Liver (tissue), 9 donors: ENCODE measurements around the gene OOSP4A. TPM values are rescaled to one million over a fixed set of nuclear protein-coding genes. Genes with fewer than 3 reads are reported as not detected.

Experiments
- DNase-seq: peaks from one replicate; pipeline ENCODE4 v3.0.0-alpha.2; 2017; ENCODE audit warnings: low spot score
- H3K27ac ChIP-seq, 2 donors: one replicate each; pipeline ENCODE4 v1.7.0; 2013; ENCODE audit warnings: inconsistent platforms in 2 of 2, low read length in 2 of 2, control low read depth in 1 of 2, low read depth in 1 of 2, mild to moderate bottlenecking in 1 of 2
- H3K27me3 ChIP-seq, 4 donors: one replicate each; pipeline versions ENCODE4 v1.6.1 to v1.7.0; 2013; ENCODE audit warnings: low read length in 3 of 4, inconsistent platforms in 1 of 4, mild to moderate bottlenecking in 1 of 4, moderate library complexity in 1 of 4; ENCODE audit not compliant: control insufficient read depth in 4 of 4, insufficient read depth in 4 of 4
- H3K36me3 ChIP-seq, 4 donors: one replicate each; pipeline versions ENCODE4 v1.6.1 to v1.7.0; 2013; ENCODE audit warnings: low read length in 3 of 4, mild to moderate bottlenecking in 3 of 4, low read depth in 1 of 4, moderate library complexity in 1 of 4; ENCODE audit not compliant: control insufficient read depth in 4 of 4, insufficient read depth in 3 of 4
- H3K4me1 ChIP-seq, 4 donors: one replicate each; pipeline versions ENCODE4 v1.6.1 to v1.7.0; 2013; ENCODE audit warnings: low read length in 3 of 4, mild to moderate bottlenecking in 3 of 4, moderate library complexity in 1 of 4; ENCODE audit not compliant: control insufficient read depth in 4 of 4, insufficient read depth in 4 of 4
- H3K4me3 ChIP-seq, 3 donors: one replicate each; pipeline versions ENCODE4 v1.6.1 to v1.7.0; 2013; ENCODE audit warnings: low read length in 3 of 3, control low read depth in 1 of 3, low read depth in 1 of 3, mild to moderate bottlenecking in 1 of 3
- H3K9ac ChIP-seq, 2 donors: one replicate each; pipeline ENCODE4 v1.7.0; 2013; ENCODE audit warnings: low read length in 2 of 2, mild to moderate bottlenecking in 2 of 2, moderate library complexity in 2 of 2, control low read depth in 1 of 2, low read depth in 1 of 2
- H3K9me3 ChIP-seq, 4 donors: one replicate each; pipeline versions ENCODE4 v1.6.1 to v1.7.0; 2013; ENCODE audit warnings: low read length in 3 of 4; ENCODE audit not compliant: control insufficient read depth in 4 of 4
- EGR1 ChIP-seq, 2 donors: IDR thresholded peaks; 2 replicates each; pipeline ENCODE4 v1.6.1; 2016 to 2018; ENCODE audit warnings: antibody characterized with exemption in 2 of 2, low read depth in 2 of 2
- FOXA1 ChIP-seq: IDR thresholded peaks from 2 replicates; pipeline ENCODE4 v1.6.1; 2016; ENCODE audit warnings: antibody characterized with exemption
- FOXA2 ChIP-seq: IDR thresholded peaks from 2 replicates; pipeline ENCODE4 v1.6.1; 2016; ENCODE audit warnings: antibody characterized with exemption
- GABPA ChIP-seq, 2 donors: IDR thresholded peaks in 1 of 2; conservative IDR thresholded peaks in 1 of 2; 2 replicates each; pipeline ENCODE4 v1.6.1; 2016; ENCODE audit warnings: antibody characterized with exemption in 2 of 2, mild to moderate bottlenecking in 1 of 2, moderate library complexity in 1 of 2
- HNF4A ChIP-seq, 2 donors: conservative IDR thresholded peaks; 2 replicates each; pipeline ENCODE4 v1.6.1; 2016; ENCODE audit warnings: antibody characterized with exemption in 2 of 2, mild to moderate bottlenecking in 2 of 2
- HNF4G ChIP-seq: IDR thresholded peaks from 2 replicates; pipeline ENCODE4 v1.6.1; 2016; ENCODE audit warnings: antibody characterized with exemption
- JUND ChIP-seq, 2 donors: IDR thresholded peaks; 2 replicates each; pipeline ENCODE4 v1.6.1; 2016; ENCODE audit warnings: antibody characterized with exemption in 2 of 2
- NR2F2 ChIP-seq: IDR thresholded peaks from 2 replicates; pipeline ENCODE4 v1.6.1; 2016; ENCODE audit warnings: antibody characterized with exemption
- RAD21 ChIP-seq, 2 donors: IDR thresholded peaks; 2 replicates each; pipeline ENCODE4 v1.6.1; 2016; ENCODE audit warnings: antibody characterized with exemption in 2 of 2, mild to moderate bottlenecking in 2 of 2
- RXRA ChIP-seq, 2 donors: IDR thresholded peaks; 2 replicates each; pipeline ENCODE4 v1.6.1; 2017 to 2018; ENCODE audit warnings: antibody characterized with exemption in 2 of 2, mild to moderate bottlenecking in 1 of 2
- SP1 ChIP-seq: IDR thresholded peaks from 2 replicates; pipeline ENCODE4 v1.6.1; 2018; ENCODE audit warnings: antibody characterized with exemption, mild to moderate bottlenecking
- TAF1 ChIP-seq: conservative IDR thresholded peaks from 2 replicates; pipeline ENCODE4 v1.6.1; 2016; ENCODE audit warnings: antibody characterized with exemption, mild to moderate bottlenecking
- YY1 ChIP-seq: IDR thresholded peaks from 2 replicates; pipeline ENCODE4 v1.6.1; 2016; ENCODE audit warnings: antibody characterized with exemption, mild to moderate bottlenecking
- WGBS: extraction: QIAGEN DNeasy Blood & Tissue Kit; methylation state at CpG from one replicate; pipeline ENCODE4 v1.1.7; 2013; 5-methylcytosine and 5-hydroxymethylcytosine counted together
- polyA plus RNA-seq, 2 donors: library from polyadenylated mRNA; stranded (reverse) in 1 of 2; unstranded in 1 of 2; fragments of 200-250 nt in 1 of 2; fragments of >200 nt in 1 of 2; fragmentation: Nextera tagmentation in 1 of 2; extraction: Ambion mirVana in 1 of 2; gene quantifications; one replicate each; pipeline versions ENCODE4 v1.2.1 to v1.2.3, GENCODE V29; 2013 to 2015
- total RNA-seq, 2 donors: library from RNA; depleted of rRNA; stranded (reverse); fragments of >200 nt; gene quantifications; one replicate each; pipeline ENCODE4 v1.2.3, GENCODE V29; 2014
- TF ChIP-seq, protein P1 (sequence below): IDR thresholded peaks from 2 replicates; pipeline ENCODE4 v1.6.1; 2016; ENCODE audit warnings: antibody characterized with exemption
- TF ChIP-seq, protein P2 (sequence below): IDR thresholded peaks from 2 replicates; pipeline ENCODE4 v1.6.1; 2016; ENCODE audit warnings: antibody characterized with exemption, mild to moderate bottlenecking
- TF ChIP-seq, protein P3 (sequence below): fragments of 150-350 bp; IDR thresholded peaks from 2 replicates; pipeline ENCODE4 v1.5.1; 2017; ENCODE audit warnings: improper control_type of control experiment, low read depth, low read length; ENCODE audit not compliant: missing input control
- TF ChIP-seq, protein P4 (sequence below): IDR thresholded peaks from 2 replicates; pipeline ENCODE4 v1.6.1; 2016; ENCODE audit warnings: antibody characterized with exemption
- TF ChIP-seq, protein P5 (sequence below): IDR thresholded peaks from 2 replicates; pipeline ENCODE4 v1.6.1; 2016; ENCODE audit warnings: antibody characterized with exemption
- donor health status: healthy.
- donor health status: healthy.
- donor health status: healthy.
- donor health status: healthy.
- donor health status: healthy.

Gene OOSP4A
- total and polyA plus RNA-seq, 4 donors, result not detected

DNA sequence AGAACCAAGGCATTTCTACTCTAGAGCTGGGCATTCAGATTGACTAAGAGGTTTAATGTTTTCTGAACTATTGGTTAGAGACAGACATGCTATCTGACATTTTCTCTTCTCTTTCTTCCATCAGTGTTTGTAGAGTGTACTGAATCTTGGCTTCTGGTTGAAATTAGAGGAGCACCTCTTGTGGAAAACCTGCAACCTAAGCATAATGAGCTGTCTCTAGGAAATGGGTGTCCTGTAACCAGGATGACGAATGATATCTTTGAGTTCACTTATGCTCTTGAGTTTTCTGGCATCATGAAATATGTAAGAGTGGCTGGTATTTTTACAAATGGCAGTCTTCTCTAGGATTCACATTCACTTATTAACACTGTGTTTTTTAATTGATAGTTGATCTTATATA lies 19.4 kb downstream of the OOSP4A start (continued):
- TF ChIP-seq GABPA (IDR thresholded peaks at IDR 0.05 in 1 of 2, conservative IDR thresholded peaks at IDR 0.05 in 1 of 2) (no peak), FOXA2 (no peak), EGR1 (IDR thresholded peaks at IDR 0.05; ENCODE audit: low read depth in 2 of 2) (no peak)

DNA sequence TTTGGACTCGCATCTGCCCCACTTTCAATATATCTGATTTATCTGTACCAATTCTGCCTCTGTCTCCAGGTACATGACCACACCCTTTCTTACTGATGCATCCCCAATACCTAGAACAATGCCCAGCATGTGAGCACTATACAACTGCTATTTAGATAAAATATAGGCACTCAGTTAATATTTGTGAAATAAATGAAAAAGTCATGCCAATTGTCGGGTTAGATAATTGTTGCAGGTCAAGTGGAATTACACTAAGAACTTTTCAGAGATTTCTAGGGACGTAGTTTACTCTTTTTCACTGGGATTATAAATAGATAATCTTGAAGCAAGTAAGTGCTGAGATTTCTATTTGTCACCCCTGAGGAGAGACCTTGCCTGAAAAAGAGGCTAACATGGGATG lies 20.5 kb downstream of the OOSP4A start:
- Histone ChIP-seq H3K27ac (no peak overlapping the region), H3K9me3 (no peaks in the 10 kb centered on the region), H3K4me1 (no peaks in the 10 kb centered on the region), H3K36me3 (no peaks in the 10 kb centered on the region), H3K9ac (no peak overlapping the region), H3K27me3 (peaks cover 0 to 4% (median 0%) of the 10 kb centered on the region in 4 donors), H3K4me3 (no peak overlapping the region)
- WGBS, result 83% methylated on average over 3 of the region's 3 CpGs
- TF ChIP-seq, protein P1, sequence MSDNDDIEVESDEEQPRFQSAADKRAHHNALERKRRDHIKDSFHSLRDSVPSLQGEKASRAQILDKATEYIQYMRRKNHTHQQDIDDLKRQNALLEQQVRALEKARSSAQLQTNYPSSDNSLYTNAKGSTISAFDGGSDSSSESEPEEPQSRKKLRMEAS, result no peak
- no peak for TF ChIP-seq EGR1 (IDR thresholded peaks at IDR 0.05; ENCODE audit: low read depth in 2 of 2)
- no peak for TF ChIP-seq FOXA2
- no peak for DNase-seq

DNA sequence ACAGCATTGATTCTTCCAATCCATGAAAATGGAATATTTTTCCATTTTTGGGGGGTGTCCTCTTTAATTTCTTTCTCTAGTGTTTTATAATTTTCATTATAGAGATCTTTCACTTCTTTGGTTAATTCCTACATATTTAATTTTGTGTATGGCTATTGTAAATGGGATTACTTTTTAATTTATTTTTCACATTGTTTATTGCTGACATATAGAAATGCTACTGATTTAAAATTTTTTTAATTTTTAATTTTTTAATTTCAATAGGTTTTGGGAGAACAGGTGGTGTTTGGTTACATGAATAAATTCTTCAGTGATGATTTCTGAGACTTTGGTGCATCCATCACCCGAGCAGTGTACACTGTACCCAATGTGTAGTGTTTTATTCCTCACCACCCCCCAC lies 26.6 kb downstream of the OOSP4A start:
- H3K9me3 ChIP-seq, result peaks cover 0 to 4% (median under 1%) of the 10 kb centered on the region in 4 donors
- DNase-seq, result no peak
- H3K27me3 ChIP-seq, result no peaks in the 10 kb centered on the region
- H3K27ac ChIP-seq, result no peak overlapping the region
- WGBS, result 59% methylated on average over 1 of the region's 1 CpG
- TF ChIP-seq NR2F2, result no peak
- no peak for TF ChIP-seq GABPA (IDR thresholded peaks at IDR 0.05 in 1 of 2, conservative IDR thresholded peaks at IDR 0.05 in 1 of 2)
- TF ChIP-seq, protein P2, sequence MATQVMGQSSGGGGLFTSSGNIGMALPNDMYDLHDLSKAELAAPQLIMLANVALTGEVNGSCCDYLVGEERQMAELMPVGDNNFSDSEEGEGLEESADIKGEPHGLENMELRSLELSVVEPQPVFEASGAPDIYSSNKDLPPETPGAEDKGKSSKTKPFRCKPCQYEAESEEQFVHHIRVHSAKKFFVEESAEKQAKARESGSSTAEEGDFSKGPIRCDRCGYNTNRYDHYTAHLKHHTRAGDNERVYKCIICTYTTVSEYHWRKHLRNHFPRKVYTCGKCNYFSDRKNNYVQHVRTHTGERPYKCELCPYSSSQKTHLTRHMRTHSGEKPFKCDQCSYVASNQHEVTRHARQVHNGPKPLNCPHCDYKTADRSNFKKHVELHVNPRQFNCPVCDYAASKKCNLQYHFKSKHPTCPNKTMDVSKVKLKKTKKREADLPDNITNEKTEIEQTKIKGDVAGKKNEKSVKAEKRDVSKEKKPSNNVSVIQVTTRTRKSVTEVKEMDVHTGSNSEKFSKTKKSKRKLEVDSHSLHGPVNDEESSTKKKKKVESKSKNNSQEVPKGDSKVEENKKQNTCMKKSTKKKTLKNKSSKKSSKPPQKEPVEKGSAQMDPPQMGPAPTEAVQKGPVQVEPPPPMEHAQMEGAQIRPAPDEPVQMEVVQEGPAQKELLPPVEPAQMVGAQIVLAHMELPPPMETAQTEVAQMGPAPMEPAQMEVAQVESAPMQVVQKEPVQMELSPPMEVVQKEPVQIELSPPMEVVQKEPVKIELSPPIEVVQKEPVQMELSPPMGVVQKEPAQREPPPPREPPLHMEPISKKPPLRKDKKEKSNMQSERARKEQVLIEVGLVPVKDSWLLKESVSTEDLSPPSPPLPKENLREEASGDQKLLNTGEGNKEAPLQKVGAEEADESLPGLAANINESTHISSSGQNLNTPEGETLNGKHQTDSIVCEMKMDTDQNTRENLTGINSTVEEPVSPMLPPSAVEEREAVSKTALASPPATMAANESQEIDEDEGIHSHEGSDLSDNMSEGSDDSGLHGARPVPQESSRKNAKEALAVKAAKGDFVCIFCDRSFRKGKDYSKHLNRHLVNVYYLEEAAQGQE, result no peak
- no peak for TF ChIP-seq EGR1 (IDR thresholded peaks at IDR 0.05; ENCODE audit: low read depth in 2 of 2)
- TF ChIP-seq YY1, result no peak
- TF ChIP-seq FOXA1, result no peak
- TF ChIP-seq TAF1, result no peak
- no peak for TF ChIP-seq RAD21 (IDR thresholded peaks at IDR 0.05)
- no peak for TF ChIP-seq RXRA (IDR thresholded peaks at IDR 0.05)
- no peak for TF ChIP-seq HNF4G
- TF ChIP-seq, protein P1, result no peak
- no peak for TF ChIP-seq FOXA2
- TF ChIP-seq, protein P3, sequence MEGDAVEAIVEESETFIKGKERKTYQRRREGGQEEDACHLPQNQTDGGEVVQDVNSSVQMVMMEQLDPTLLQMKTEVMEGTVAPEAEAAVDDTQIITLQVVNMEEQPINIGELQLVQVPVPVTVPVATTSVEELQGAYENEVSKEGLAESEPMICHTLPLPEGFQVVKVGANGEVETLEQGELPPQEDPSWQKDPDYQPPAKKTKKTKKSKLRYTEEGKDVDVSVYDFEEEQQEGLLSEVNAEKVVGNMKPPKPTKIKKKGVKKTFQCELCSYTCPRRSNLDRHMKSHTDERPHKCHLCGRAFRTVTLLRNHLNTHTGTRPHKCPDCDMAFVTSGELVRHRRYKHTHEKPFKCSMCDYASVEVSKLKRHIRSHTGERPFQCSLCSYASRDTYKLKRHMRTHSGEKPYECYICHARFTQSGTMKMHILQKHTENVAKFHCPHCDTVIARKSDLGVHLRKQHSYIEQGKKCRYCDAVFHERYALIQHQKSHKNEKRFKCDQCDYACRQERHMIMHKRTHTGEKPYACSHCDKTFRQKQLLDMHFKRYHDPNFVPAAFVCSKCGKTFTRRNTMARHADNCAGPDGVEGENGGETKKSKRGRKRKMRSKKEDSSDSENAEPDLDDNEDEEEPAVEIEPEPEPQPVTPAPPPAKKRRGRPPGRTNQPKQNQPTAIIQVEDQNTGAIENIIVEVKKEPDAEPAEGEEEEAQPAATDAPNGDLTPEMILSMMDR, result no peak
- TF ChIP-seq, protein P4, sequence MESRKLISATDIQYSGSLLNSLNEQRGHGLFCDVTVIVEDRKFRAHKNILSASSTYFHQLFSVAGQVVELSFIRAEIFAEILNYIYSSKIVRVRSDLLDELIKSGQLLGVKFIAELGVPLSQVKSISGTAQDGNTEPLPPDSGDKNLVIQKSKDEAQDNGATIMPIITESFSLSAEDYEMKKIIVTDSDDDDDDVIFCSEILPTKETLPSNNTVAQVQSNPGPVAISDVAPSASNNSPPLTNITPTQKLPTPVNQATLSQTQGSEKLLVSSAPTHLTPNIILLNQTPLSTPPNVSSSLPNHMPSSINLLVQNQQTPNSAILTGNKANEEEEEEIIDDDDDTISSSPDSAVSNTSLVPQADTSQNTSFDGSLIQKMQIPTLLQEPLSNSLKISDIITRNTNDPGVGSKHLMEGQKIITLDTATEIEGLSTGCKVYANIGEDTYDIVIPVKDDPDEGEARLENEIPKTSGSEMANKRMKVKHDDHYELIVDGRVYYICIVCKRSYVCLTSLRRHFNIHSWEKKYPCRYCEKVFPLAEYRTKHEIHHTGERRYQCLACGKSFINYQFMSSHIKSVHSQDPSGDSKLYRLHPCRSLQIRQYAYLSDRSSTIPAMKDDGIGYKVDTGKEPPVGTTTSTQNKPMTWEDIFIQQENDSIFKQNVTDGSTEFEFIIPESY, result no peak
- no peak for TF ChIP-seq JUND (IDR thresholded peaks at IDR 0.05)
- TF ChIP-seq HNF4A (conservative IDR thresholded peaks at IDR 0.05), result no peak
- TF ChIP-seq SP1, result no peak
- TF ChIP-seq, protein P5, sequence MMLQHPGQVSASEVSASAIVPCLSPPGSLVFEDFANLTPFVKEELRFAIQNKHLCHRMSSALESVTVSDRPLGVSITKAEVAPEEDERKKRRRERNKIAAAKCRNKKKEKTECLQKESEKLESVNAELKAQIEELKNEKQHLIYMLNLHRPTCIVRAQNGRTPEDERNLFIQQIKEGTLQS, result no peak
- no peaks in the 10 kb centered on the region for H3K4me1 ChIP-seq
- H3K4me3 ChIP-seq, result no peak overlapping the region
- H3K36me3 ChIP-seq, result no peaks in the 10 kb centered on the region
- H3K9ac ChIP-seq, result no peak overlapping the region
